Osteocyte (in vitro differentiated cells): ENCODE results near the gene BASP1. TPM values are rescaled to one million over a fixed set of nuclear protein-coding genes. Genes with fewer than 3 reads are reported as not detected.

Source experiments
- DNase-seq: peaks from one replicate; pipeline ENCODE4 v3.0.0; 2021; ENCODE audit warnings: mixed read lengths; ENCODE audit not compliant: unreplicated experiment; ENCODE audit errors: extremely low spot score
- H3K27ac Mint-ChIP-seq: one replicate; pipeline ENCODE4 v1.8.0; 2021; ENCODE audit warnings: mild to moderate bottlenecking, mixed read lengths; ENCODE audit not compliant: unreplicated experiment
- H3K27me3 Mint-ChIP-seq: one replicate; pipeline ENCODE4 v1.8.0; 2021; ENCODE audit warnings: mixed read lengths; ENCODE audit not compliant: unreplicated experiment
- H3K36me3 Mint-ChIP-seq: one replicate; pipeline ENCODE4 v1.8.0; 2021; ENCODE audit warnings: mixed read lengths; ENCODE audit not compliant: unreplicated experiment
- H3K4me1 Mint-ChIP-seq: one replicate; pipeline ENCODE4 v1.8.0; 2021; ENCODE audit warnings: mixed read lengths; ENCODE audit not compliant: unreplicated experiment
- H3K4me3 Mint-ChIP-seq: one replicate; pipeline ENCODE4 v1.8.0; 2021; ENCODE audit warnings: mild to moderate bottlenecking, moderate library complexity, mixed read lengths; ENCODE audit not compliant: unreplicated experiment
- H3K9me3 Mint-ChIP-seq: one replicate; pipeline ENCODE4 v1.8.0; 2021; ENCODE audit warnings: mixed read lengths; ENCODE audit not compliant: unreplicated experiment
- total RNA-seq: library from RNA; stranded (reverse); gene quantifications from 2 replicates; pipeline ENCODE4 v1.2.1, GENCODE V29; 2021
- TF ChIP-seq, protein P1 (sequence below): fragments of 200-600 bp; sonication (generic); IDR thresholded peaks from 2 replicates; pipeline ENCODE4 v1.5.0; 2021; ENCODE audit warnings: antibody characterized with exemption, mild to moderate bottlenecking, moderate library complexity

The BASP1 gene
- total RNA-seq, 1 donor from 2014 or later = 212 TPM

DNA sequence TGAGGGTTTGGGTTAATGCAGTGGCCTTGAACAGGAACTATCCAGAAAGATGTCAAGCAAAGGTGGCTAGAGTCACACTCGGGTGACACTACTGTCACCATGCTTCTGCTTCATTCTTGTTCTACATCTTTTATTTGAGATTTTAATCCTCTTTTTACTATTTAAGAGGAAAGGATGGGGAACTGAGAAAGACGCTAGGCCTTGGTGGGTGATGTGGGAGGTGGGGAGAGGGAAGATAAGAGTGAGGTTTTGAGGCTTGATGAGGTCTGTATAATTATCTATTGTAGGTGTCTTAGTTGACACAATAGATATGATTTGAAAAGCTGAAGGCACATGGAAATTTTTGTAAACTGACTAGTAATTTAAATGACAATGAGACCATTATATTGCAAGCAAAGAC is 3.5 kb upstream of the BASP1 start:
- Mint-ChIP-seq H3K27ac (no peak overlapping the region), H3K4me3 (no peak overlapping the region), H3K4me1 (peaks cover 24% of the 10 kb centered on the region), H3K36me3 (no peaks in the 10 kb centered on the region), H3K27me3 (no peaks in the 10 kb centered on the region), H3K9me3 (no peaks in the 10 kb centered on the region)
- DNase-seq = no peak
- TF ChIP-seq, protein P1, sequence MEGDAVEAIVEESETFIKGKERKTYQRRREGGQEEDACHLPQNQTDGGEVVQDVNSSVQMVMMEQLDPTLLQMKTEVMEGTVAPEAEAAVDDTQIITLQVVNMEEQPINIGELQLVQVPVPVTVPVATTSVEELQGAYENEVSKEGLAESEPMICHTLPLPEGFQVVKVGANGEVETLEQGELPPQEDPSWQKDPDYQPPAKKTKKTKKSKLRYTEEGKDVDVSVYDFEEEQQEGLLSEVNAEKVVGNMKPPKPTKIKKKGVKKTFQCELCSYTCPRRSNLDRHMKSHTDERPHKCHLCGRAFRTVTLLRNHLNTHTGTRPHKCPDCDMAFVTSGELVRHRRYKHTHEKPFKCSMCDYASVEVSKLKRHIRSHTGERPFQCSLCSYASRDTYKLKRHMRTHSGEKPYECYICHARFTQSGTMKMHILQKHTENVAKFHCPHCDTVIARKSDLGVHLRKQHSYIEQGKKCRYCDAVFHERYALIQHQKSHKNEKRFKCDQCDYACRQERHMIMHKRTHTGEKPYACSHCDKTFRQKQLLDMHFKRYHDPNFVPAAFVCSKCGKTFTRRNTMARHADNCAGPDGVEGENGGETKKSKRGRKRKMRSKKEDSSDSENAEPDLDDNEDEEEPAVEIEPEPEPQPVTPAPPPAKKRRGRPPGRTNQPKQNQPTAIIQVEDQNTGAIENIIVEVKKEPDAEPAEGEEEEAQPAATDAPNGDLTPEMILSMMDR = no peak

GRCh38 chr5:17214893-17215292 is 2.5 kb upstream of the BASP1 start:
- DNase-seq = no peak
- TF ChIP-seq, protein P1 = no peak
- no peaks in the 10 kb centered on the region for H3K27me3 Mint-ChIP-seq
- H3K27ac Mint-ChIP-seq = no peak overlapping the region
- H3K36me3 Mint-ChIP-seq = no peaks in the 10 kb centered on the region
- peaks cover 30% of the 10 kb centered on the region for H3K4me1 Mint-ChIP-seq
- H3K9me3 Mint-ChIP-seq = no peaks in the 10 kb centered on the region
- peak overlapping the region; percentile 22 for H3K4me3 Mint-ChIP-seq

GRCh38 chr5:17215361-17215760 is 2.1 kb upstream of the BASP1 start:
- TF ChIP-seq, protein P1 = no peak
- H3K9me3 Mint-ChIP-seq = no peaks in the 10 kb centered on the region
- H3K4me3 Mint-ChIP-seq = peak overlapping the region; percentile 27
- no peaks in the 10 kb centered on the region for H3K27me3 Mint-ChIP-seq
- H3K27ac Mint-ChIP-seq = no peak overlapping the region
- DNase-seq = no peak
- H3K4me1 Mint-ChIP-seq = peaks cover 34% of the 10 kb centered on the region
- no peaks in the 10 kb centered on the region for H3K36me3 Mint-ChIP-seq

- TF ChIP-seq, protein P1 = peak; percentile 86
- DNase-seq = peak; percentile 90
- Mint-ChIP-seq H3K36me3 (peaks cover 3% of the 10 kb centered on the region), H3K4me3 (peak overlapping the region; percentile 85), H3K4me1 (peaks cover 44% of the 10 kb centered on the region), H3K27ac (peak overlapping the region; percentile 88), H3K27me3 (no peaks in the 10 kb centered on the region), H3K9me3 (no peaks in the 10 kb centered on the region)
Observed at GRCh38 chr5:17216176-17216973, 1.1 kb upstream of the BASP1 start.

DNA sequence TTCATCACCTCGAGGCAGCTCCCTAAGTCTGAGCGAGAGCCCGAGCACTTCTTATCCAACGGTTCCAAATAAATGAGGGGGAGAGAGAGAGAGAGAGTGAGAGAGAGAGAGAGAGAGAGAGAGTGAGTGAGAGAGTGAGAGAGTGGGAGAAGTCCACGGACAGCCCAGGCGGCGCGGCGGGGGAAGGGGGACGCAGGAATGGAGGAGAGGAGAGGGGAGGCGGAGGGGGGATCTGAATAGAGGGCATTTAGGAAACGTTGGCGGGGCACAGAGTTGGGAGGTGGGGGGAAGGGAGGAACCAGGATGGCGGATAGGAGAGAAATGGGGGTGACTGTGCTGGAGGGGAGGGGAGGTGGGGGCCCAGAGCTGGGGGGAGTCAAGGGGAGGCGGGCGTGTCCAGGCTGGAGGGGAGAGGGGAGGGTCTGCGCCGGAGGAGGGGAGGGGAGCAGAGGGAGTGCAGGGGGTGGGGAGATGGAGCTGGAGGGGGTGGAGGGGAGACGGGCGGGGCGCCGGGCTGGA is 398 bp upstream of the BASP1 start:
- Mint-ChIP-seq H3K4me1 (peaks cover 51% of the 10 kb centered on the region), H3K27me3 (no peaks in the 10 kb centered on the region), H3K27ac (peak overlapping the region; percentile 88), H3K9me3 (no peaks in the 10 kb centered on the region), H3K36me3 (peaks cover 3% of the 10 kb centered on the region), H3K4me3 (peak overlapping the region; percentile 85)
- TF ChIP-seq, protein P1 = no peak
- DNase-seq = peak; percentile 89
